ENCODE measurements around the gene CDH13.

- TF ChIP-seq ZNF551 (CRISPR knock-in tag; IDR thresholded peaks at IDR 0.05) (no peak), DNMT1 (IDR thresholded peaks at IDR 0.05) (no peak), SMAD4 (CRISPR knock-in tag; conservative IDR thresholded peaks at IDR 0.05) (no peak), SRF (CRISPR knock-in tag; IDR thresholded peaks at IDR 0.05) (no peak), ZC3H4 (CRISPR knock-in tag; IDR thresholded peaks at IDR 0.05; ENCODE audit: borderline replicate concordance) (no peak), TAF7 (tag; IDR thresholded peaks at IDR 0.05) (no peak)
These were observed 626.8 kb downstream of the CDH13 start for GRCh38 chr16:83253521-83253920.

All from K562 (cell line).